ENCODE results near the gene RHBG.
A peak's percentile ranks its signal among the peaks of the same experiment; 100 is the strongest.

RHBG gene

DNA sequence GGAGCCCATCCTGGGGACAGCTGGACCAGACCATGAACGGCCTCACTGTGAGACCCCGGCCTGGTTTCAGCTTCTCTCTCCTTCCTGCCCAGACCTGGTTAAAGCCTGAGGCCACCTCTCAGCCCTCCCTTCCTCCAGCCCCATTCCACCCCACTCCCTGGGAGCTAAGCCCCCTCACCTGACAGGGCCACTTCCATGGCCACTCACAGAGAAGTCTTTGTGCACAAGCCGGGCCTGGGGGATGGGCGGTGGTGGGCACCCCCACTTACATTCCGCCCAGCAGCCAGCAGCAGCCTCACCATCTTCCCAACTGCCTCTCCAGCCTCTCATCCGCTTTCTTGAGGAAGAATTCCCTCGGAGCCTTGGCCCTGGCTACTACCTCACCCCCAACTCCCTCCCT, 40.4 kb downstream of the RHBG start:
- H2BK120ac ChIP-seq (ENCODE audit: low read depth, low read length), result no peak overlapping the region
- no peak overlapping the region for H3K9ac ChIP-seq (ENCODE audit: low read length)
- no peak overlapping the region for H3K14ac ChIP-seq (ENCODE audit: low read length in 2 of 2)
- H3K18ac ChIP-seq (ENCODE audit: low read depth in 1 of 2, low read length in 2 of 2), result no peak overlapping the region
- no peak overlapping the region for H2BK5ac ChIP-seq (ENCODE audit: low read depth, low read length, poor library complexity, severe bottlenecking)
- H3K4ac ChIP-seq (ENCODE audit: low read depth in 1 of 2, low read length in 2 of 2), result no peak overlapping the region
- H3K27me3 ChIP-seq (ENCODE audit: control insufficient read depth in 1 of 2, insufficient read depth in 1 of 2, low read length in 2 of 2), result peaks cover 79 to 90% of the 10 kb centered on the region in 2 experiments
- no peak overlapping the region for H2BK12ac ChIP-seq (ENCODE audit: low read length in 2 of 2)
- no peak overlapping the region for H3K23ac ChIP-seq (ENCODE audit: low read length in 2 of 2)
- H3K4me3 ChIP-seq (ENCODE audit: insufficient read depth in 1 of 2, low read depth in 1 of 2, low read length in 2 of 2), result no peak overlapping the region
- 86% methylated on average over 7 of the region's 7 CpGs for WGBS
- no peaks in the 10 kb centered on the region for H3K4me1 ChIP-seq (ENCODE audit: control insufficient read depth, insufficient read depth, low read depth, low read length)
- H3K36me3 ChIP-seq (ENCODE audit: control insufficient read depth in 1 of 2, insufficient read depth in 2 of 2, low read depth in 1 of 2, low read length in 2 of 2), result no peaks in the 10 kb centered on the region
- no peak overlapping the region for H2AFZ ChIP-seq (ENCODE audit: low read depth, low read length)
- H3K9me3 ChIP-seq (ENCODE audit: control insufficient read depth, low read length), result no peaks in the 10 kb centered on the region
- H2BK15ac ChIP-seq (ENCODE audit: low read depth, poor library complexity, severe bottlenecking), result no peak overlapping the region
- H3K79me1 ChIP-seq (replicated peaks; ENCODE audit: low read length, poor library complexity, severe bottlenecking), result no peaks in the 10 kb centered on the region
- H2AK5ac ChIP-seq (ENCODE audit: low read length, severe bottlenecking), result no peak overlapping the region
- H3K27ac ChIP-seq (ENCODE audit: low read length, poor library complexity, severe bottlenecking), result no peak overlapping the region
- no peak overlapping the region for H4K91ac ChIP-seq (ENCODE audit: low read length)
- H4K8ac ChIP-seq (ENCODE audit: low read length), result no peak overlapping the region
- H3K4me2 ChIP-seq (ENCODE audit: low read length, poor library complexity, severe bottlenecking), result no peak overlapping the region
- no peak for DNase-seq

DNA sequence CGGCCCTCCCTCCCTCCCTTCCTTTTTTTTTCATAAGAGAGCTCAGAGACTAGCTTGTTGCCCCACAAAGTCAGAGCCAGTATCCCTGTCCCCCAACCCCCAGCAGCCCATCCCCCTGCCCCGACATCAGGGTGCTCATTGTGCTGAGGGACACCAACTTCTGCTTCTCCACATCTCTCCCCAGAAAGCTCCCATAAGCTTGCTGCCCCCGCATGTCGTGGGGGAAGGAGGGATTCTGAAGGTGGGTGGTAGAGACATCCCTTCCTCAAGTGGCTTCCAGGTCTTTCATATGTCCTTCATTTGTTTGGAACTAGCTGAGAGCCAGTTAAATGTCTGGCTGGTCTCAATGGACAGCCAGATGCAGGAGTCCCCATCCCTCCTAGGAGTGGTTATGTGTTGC, 41.2 kb downstream of the RHBG start:
- no peak overlapping the region for H3K4me3 ChIP-seq (ENCODE audit: insufficient read depth in 1 of 2, low read depth in 1 of 2, low read length in 2 of 2)
- no peak overlapping the region for H3K4ac ChIP-seq (ENCODE audit: low read depth in 1 of 2, low read length in 2 of 2)
- peaks cover 81 to 90% of the 10 kb centered on the region in 2 experiments for H3K27me3 ChIP-seq (ENCODE audit: control insufficient read depth in 1 of 2, insufficient read depth in 1 of 2, low read length in 2 of 2)
- H3K79me1 ChIP-seq (replicated peaks; ENCODE audit: low read length, poor library complexity, severe bottlenecking), result no peaks in the 10 kb centered on the region
- no peaks in the 10 kb centered on the region for H3K36me3 ChIP-seq (ENCODE audit: control insufficient read depth in 1 of 2, insufficient read depth in 2 of 2, low read depth in 1 of 2, low read length in 2 of 2)
- no peaks in the 10 kb centered on the region for H3K9me3 ChIP-seq (ENCODE audit: control insufficient read depth, low read length)
- H2BK5ac ChIP-seq (ENCODE audit: low read depth, low read length, poor library complexity, severe bottlenecking), result no peak overlapping the region
- H2BK12ac ChIP-seq (ENCODE audit: low read length in 2 of 2), result no peak overlapping the region
- H3K4me1 ChIP-seq (ENCODE audit: control insufficient read depth, insufficient read depth, low read depth, low read length), result no peaks in the 10 kb centered on the region
- H3K27ac ChIP-seq (ENCODE audit: low read length, poor library complexity, severe bottlenecking), result no peak overlapping the region
- no peak overlapping the region for H2AFZ ChIP-seq (ENCODE audit: low read depth, low read length)
- H2BK120ac ChIP-seq (ENCODE audit: low read depth, low read length), result no peak overlapping the region
- no peak overlapping the region for H2AK5ac ChIP-seq (ENCODE audit: low read length, severe bottlenecking)
- no peak overlapping the region for H4K91ac ChIP-seq (ENCODE audit: low read length)
- no peak overlapping the region for H3K9ac ChIP-seq (ENCODE audit: low read length)
- H3K14ac ChIP-seq (ENCODE audit: low read length in 2 of 2), result no peak overlapping the region
- no peak overlapping the region for H3K18ac ChIP-seq (ENCODE audit: low read depth in 1 of 2, low read length in 2 of 2)
- H3K23ac ChIP-seq (ENCODE audit: low read length in 2 of 2), result no peak overlapping the region
- H2BK15ac ChIP-seq (ENCODE audit: low read depth, poor library complexity, severe bottlenecking), result no peak overlapping the region
- H4K8ac ChIP-seq (ENCODE audit: low read length), result peak overlapping the region; percentile 67
- WGBS, result 87% methylated on average over 3 of the region's 4 CpGs
- DNase-seq, result no peak
- no peak overlapping the region for H3K4me2 ChIP-seq (ENCODE audit: low read length, poor library complexity, severe bottlenecking)

DNA sequence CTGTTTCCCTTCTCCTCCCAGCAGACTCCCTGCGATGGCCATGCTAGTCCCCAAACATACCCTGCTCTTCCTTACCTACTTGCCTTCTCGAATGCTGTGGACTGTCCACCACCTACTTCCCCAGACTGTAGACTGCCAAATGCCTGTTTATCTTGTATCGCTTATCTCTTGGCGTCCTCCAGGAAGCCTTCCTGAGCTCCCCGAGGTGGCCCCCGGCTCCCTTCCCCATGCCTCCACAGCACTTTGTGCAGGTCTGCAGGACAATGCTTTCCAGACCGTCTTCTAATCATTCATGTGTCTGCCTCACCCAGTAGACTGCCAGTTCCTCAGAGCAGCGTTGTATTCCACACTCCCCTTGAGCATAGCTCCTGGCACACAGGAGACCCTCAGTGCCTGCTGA, 41.7 kb downstream of the RHBG start:
- no peak overlapping the region for H4K91ac ChIP-seq (ENCODE audit: low read length)
- no peaks in the 10 kb centered on the region for H3K36me3 ChIP-seq (ENCODE audit: control insufficient read depth in 1 of 2, insufficient read depth in 2 of 2, low read depth in 1 of 2, low read length in 2 of 2)
- no peak overlapping the region for H3K4ac ChIP-seq (ENCODE audit: low read depth in 1 of 2, low read length in 2 of 2)
- H4K8ac ChIP-seq (ENCODE audit: low read length), result no peak overlapping the region
- H3K79me1 ChIP-seq (replicated peaks; ENCODE audit: low read length, poor library complexity, severe bottlenecking), result no peaks in the 10 kb centered on the region
- no peak overlapping the region for H2AFZ ChIP-seq (ENCODE audit: low read depth, low read length)
- no peak overlapping the region for H2BK15ac ChIP-seq (ENCODE audit: low read depth, poor library complexity, severe bottlenecking)
- no peaks in the 10 kb centered on the region for H3K4me1 ChIP-seq (ENCODE audit: control insufficient read depth, insufficient read depth, low read depth, low read length)
- H3K4me3 ChIP-seq (ENCODE audit: insufficient read depth in 1 of 2, low read depth in 1 of 2, low read length in 2 of 2), result no peak overlapping the region
- 82% methylated on average over 8 of the region's 8 CpGs for WGBS
- DNase-seq, result no peak
- no peak overlapping the region for H2BK120ac ChIP-seq (ENCODE audit: low read depth, low read length)
- no peak overlapping the region for H3K4me2 ChIP-seq (ENCODE audit: low read length, poor library complexity, severe bottlenecking)
- H2BK5ac ChIP-seq (ENCODE audit: low read depth, low read length, poor library complexity, severe bottlenecking), result no peak overlapping the region
- peaks cover 81 to 90% of the 10 kb centered on the region in 2 experiments for H3K27me3 ChIP-seq (ENCODE audit: control insufficient read depth in 1 of 2, insufficient read depth in 1 of 2, low read length in 2 of 2)
- no peak overlapping the region for H2AK5ac ChIP-seq (ENCODE audit: low read length, severe bottlenecking)
- no peak overlapping the region for H2BK12ac ChIP-seq (ENCODE audit: low read length in 2 of 2)
- H3K9me3 ChIP-seq (ENCODE audit: control insufficient read depth, low read length), result no peaks in the 10 kb centered on the region
- no peak overlapping the region for H3K14ac ChIP-seq (ENCODE audit: low read length in 2 of 2)
- no peak overlapping the region for H3K18ac ChIP-seq (ENCODE audit: low read depth in 1 of 2, low read length in 2 of 2)
- no peak overlapping the region for H3K9ac ChIP-seq (ENCODE audit: low read length)
- H3K23ac ChIP-seq (ENCODE audit: low read length in 2 of 2), result no peak overlapping the region
- H3K27ac ChIP-seq (ENCODE audit: low read length, poor library complexity, severe bottlenecking), result no peak overlapping the region

DNA sequence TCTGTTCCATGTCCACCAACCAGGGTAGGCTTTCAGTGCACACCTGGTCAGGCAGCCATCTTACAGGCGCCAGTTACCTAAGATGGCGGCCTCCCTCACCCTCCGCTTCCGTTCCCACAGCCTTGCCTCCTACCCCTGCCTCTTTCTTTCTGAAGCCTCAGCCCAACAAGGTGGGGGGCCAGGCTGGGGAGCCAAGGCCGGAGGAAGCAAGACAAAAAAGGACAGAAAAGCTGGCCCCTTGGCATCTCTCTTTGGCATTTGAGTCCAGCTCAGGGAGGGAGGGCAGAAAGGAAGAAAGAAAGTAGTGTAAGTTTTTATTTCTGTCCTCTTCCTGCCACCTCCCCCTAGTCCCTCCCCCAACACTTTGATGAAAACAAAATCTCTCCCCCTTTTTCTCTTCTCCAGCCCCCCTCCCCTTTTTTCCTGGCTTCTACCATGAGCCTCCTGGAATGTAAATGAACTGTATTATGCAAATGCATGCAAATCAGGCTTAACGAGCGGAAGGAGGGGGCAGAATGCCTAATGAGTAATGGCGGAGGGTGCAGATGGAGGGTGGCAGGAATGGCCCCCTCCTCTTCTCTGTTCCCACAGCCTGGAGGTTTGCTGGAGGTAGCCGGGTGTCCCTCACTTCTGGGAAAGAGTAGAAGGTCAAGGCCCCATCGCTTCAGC, 43.8 kb downstream of the RHBG start:
- no peaks in the 10 kb centered on the region for H3K79me1 ChIP-seq (replicated peaks; ENCODE audit: low read length, poor library complexity, severe bottlenecking)
- H2BK5ac ChIP-seq (ENCODE audit: low read depth, low read length, poor library complexity, severe bottlenecking), result no peak overlapping the region
- no peak overlapping the region for H3K27ac ChIP-seq (ENCODE audit: low read length, poor library complexity, severe bottlenecking)
- H2BK120ac ChIP-seq (ENCODE audit: low read depth, low read length), result no peak overlapping the region
- no peak overlapping the region for H2BK15ac ChIP-seq (ENCODE audit: low read depth, poor library complexity, severe bottlenecking)
- H4K8ac ChIP-seq (ENCODE audit: low read length), result no peak overlapping the region
- H3K23ac ChIP-seq (ENCODE audit: low read length in 2 of 2), result no peak overlapping the region
- H3K9ac ChIP-seq (ENCODE audit: low read length), result no peak overlapping the region
- H3K4me2 ChIP-seq (ENCODE audit: low read length, poor library complexity, severe bottlenecking), result no peak overlapping the region
- 91% methylated on average over 9 of the region's 10 CpGs for WGBS
- no peak overlapping the region for H3K14ac ChIP-seq (ENCODE audit: low read length in 2 of 2)
- no peaks in the 10 kb centered on the region for H3K4me1 ChIP-seq (ENCODE audit: control insufficient read depth, insufficient read depth, low read depth, low read length)
- H3K9me3 ChIP-seq (ENCODE audit: control insufficient read depth, low read length), result no peaks in the 10 kb centered on the region
- no peaks in the 10 kb centered on the region for H3K36me3 ChIP-seq (ENCODE audit: control insufficient read depth in 1 of 2, insufficient read depth in 2 of 2, low read depth in 1 of 2, low read length in 2 of 2)
- no peak overlapping the region for H2AK5ac ChIP-seq (ENCODE audit: low read length, severe bottlenecking)
- no peak overlapping the region for H4K91ac ChIP-seq (ENCODE audit: low read length)
- no peak overlapping the region for H2BK12ac ChIP-seq (ENCODE audit: low read length in 2 of 2)
- no peak for DNase-seq
- H3K4me3 ChIP-seq (ENCODE audit: insufficient read depth in 1 of 2, low read depth in 1 of 2, low read length in 2 of 2), result no peak overlapping the region
- no peak overlapping the region for H3K18ac ChIP-seq (ENCODE audit: low read depth in 1 of 2, low read length in 2 of 2)
- peaks cover 82 to 90% of the 10 kb centered on the region in 2 experiments for H3K27me3 ChIP-seq (ENCODE audit: control insufficient read depth in 1 of 2, insufficient read depth in 1 of 2, low read length in 2 of 2)
- no peak overlapping the region for H3K4ac ChIP-seq (ENCODE audit: low read depth in 1 of 2, low read length in 2 of 2)
- no peak overlapping the region for H2AFZ ChIP-seq (ENCODE audit: low read depth, low read length)
